Vagina (tissue), 2 donors: ENCODE results near the gene NALCN. TPM values are rescaled to one million over a fixed set of nuclear protein-coding genes. Genes with fewer than 3 reads are reported as not detected.

Experiments used
- DNase-seq, 2 donors: peaks; one replicate each; pipeline ENCODE4 v3.0.0-alpha.2; 2017; ENCODE audit errors: extremely low spot score in 2 of 2
- H3K27ac ChIP-seq: fragments of 200-600 bp; sonication (generic); one replicate; pipeline ENCODE4 v1.5.1; 2019
- H3K27me3 ChIP-seq: fragments of 200-600 bp; sonication (generic); one replicate; pipeline ENCODE4 v1.5.1; 2019
- H3K36me3 ChIP-seq, 2 donors: fragments of 200-600 bp; sonication (generic); one replicate each; pipeline ENCODE4 v1.5.1; 2017 to 2019
- H3K4me1 ChIP-seq: fragments of 200-600 bp; sonication (generic); one replicate; pipeline ENCODE4 v1.5.1; 2019
- H3K4me3 ChIP-seq, 2 donors: fragments of 200-600 bp; sonication (generic); 1 replicate in 1 of 2; 2 replicates in 1 of 2; pipeline ENCODE4 v1.5.1; 2016 to 2019
- H3K9me3 ChIP-seq: fragments of 200-600 bp; sonication (generic); one replicate; pipeline ENCODE4 v1.5.1; 2019
- CTCF ChIP-seq, 3 experiments: fragments of 450-650 bp in 2 of 3; fragments of 200-600 bp in 1 of 3; sonication (generic) in 1 of 3; IDR thresholded peaks; one replicate each; pipeline ENCODE4 v1.5.1; 2017 to 2019; ENCODE audit warnings: antibody characterized with exemption in 3 of 3, mild to moderate bottlenecking in 2 of 3, moderate library complexity in 2 of 3
- POLR2A ChIP-seq, 2 donors: fragments of 450-650 bp; IDR thresholded peaks; one replicate each; pipeline ENCODE4 v1.6.1; 2017; ENCODE audit warnings: antibody characterized with exemption in 2 of 2, mild to moderate bottlenecking in 2 of 2, moderate library complexity in 2 of 2
- POLR2AphosphoS5 ChIP-seq, 2 donors: sonication (generic); formaldehyde crosslinking; IDR thresholded peaks; one replicate each; pipeline ENCODE4 v1.9.0; 2017; ENCODE audit warnings: antibody characterized with exemption in 2 of 2, mild to moderate bottlenecking in 2 of 2, low read depth in 1 of 2; ENCODE audit not compliant: insufficient read depth in 1 of 2
- intact Hi-C: fragments of 100-400 bp; cut with DNase I; formaldehyde crosslinking; loops from one replicate; pipeline ENCODE4 v1.15.1; 2023
- total RNA-seq: library from RNA; depleted of rRNA; stranded (reverse); fragments of >200 nt; gene quantifications from one replicate; pipeline ENCODE4 v1.2.3, GENCODE V29; 2016

Gene NALCN
- total RNA-seq, 1 donor from 2014 or later, result 1.7 TPM

DNA sequence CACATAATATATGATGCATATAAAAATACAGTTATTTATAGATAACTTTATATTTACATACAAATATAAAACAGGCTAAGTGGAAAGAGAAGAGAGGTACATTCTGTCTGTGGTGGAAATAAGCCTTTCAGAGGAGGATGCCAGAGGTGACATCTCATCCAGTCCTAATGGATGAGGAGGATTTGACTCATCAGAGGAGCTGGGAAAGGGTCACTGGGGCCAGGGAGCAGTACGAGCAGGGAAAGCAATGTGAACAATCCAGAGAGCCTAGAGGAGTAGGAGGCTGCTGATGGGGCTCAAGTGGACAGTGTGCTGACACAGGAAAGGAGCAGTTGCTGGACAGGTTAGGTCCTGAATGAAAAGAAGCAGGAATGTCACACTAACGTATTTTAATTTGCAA, 18.6 kb downstream of the NALCN start:
- H3K27ac ChIP-seq, result no peak overlapping the region
- no peaks in the 10 kb centered on the region for H3K4me1 ChIP-seq
- no peaks in the 10 kb centered on the region for H3K9me3 ChIP-seq
- H3K36me3 ChIP-seq, result no peaks in the 10 kb centered on the region
- intact Hi-C loops, result no loop called here
- DNase-seq, result no peak
- no peak overlapping the region for H3K4me3 ChIP-seq
- no peaks in the 10 kb centered on the region for H3K27me3 ChIP-seq
- no peak for TF ChIP-seq POLR2A (IDR thresholded peaks at IDR 0.05)
- no peak for TF ChIP-seq POLR2AphosphoS5 (IDR thresholded peaks at IDR 0.05; ENCODE audit: insufficient read depth in 1 of 2, low read depth in 1 of 2)
- no peak for TF ChIP-seq CTCF (IDR thresholded peaks at IDR 0.05)

DNA sequence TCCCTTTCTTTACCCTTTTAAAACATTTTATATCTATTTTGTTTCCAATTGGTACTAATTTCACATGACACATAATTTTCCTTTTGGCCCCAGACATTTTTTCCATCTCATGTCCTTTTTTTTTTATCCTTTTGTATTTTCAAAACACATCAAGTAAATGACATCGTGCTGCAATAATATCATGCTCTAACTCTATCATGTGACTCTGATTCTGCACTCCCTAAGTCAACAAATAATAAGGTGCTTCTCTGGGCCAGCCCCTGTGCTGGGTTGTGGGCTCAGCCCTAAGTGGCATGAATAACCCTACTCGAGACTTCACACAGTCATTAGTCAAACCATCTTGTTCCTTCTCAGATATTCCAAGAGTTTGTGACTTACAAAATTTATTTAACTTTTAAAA, 21.7 kb downstream of the NALCN start:
- no peak overlapping the region for H3K27ac ChIP-seq
- no peaks in the 10 kb centered on the region for H3K9me3 ChIP-seq
- H3K27me3 ChIP-seq, result no peaks in the 10 kb centered on the region
- DNase-seq, result no peak
- intact Hi-C loops, result no loop called here
- TF ChIP-seq CTCF (IDR thresholded peaks at IDR 0.05), result no peak
- TF ChIP-seq POLR2AphosphoS5 (IDR thresholded peaks at IDR 0.05; ENCODE audit: insufficient read depth in 1 of 2, low read depth in 1 of 2), result no peak
- TF ChIP-seq POLR2A (IDR thresholded peaks at IDR 0.05), result no peak
- no peaks in the 10 kb centered on the region for H3K36me3 ChIP-seq
- H3K4me3 ChIP-seq, result no peak overlapping the region
- no peaks in the 10 kb centered on the region for H3K4me1 ChIP-seq

GRCh38 chr13:101393140-101393539, 23.2 kb downstream of the NALCN start:
- H3K4me1 ChIP-seq, result no peaks in the 10 kb centered on the region
- DNase-seq, result no peak
- intact Hi-C loops, result no loop called here
- no peaks in the 10 kb centered on the region for H3K27me3 ChIP-seq
- no peak for TF ChIP-seq POLR2A (IDR thresholded peaks at IDR 0.05)
- TF ChIP-seq POLR2AphosphoS5 (IDR thresholded peaks at IDR 0.05; ENCODE audit: insufficient read depth in 1 of 2, low read depth in 1 of 2), result no peak
- TF ChIP-seq CTCF (IDR thresholded peaks at IDR 0.05), result no peak
- no peaks in the 10 kb centered on the region for H3K9me3 ChIP-seq
- H3K36me3 ChIP-seq, result no peaks in the 10 kb centered on the region
- no peak overlapping the region for H3K4me3 ChIP-seq
- no peak overlapping the region for H3K27ac ChIP-seq

- intact Hi-C loops, result no loop called here
- Histone ChIP-seq H3K27ac (no peak overlapping the region), H3K27me3 (no peaks in the 10 kb centered on the region), H3K4me3 (no peak overlapping the region), H3K4me1 (no peaks in the 10 kb centered on the region), H3K9me3 (no peaks in the 10 kb centered on the region), H3K36me3 (no peaks in the 10 kb centered on the region)
- no peak for TF ChIP-seq POLR2AphosphoS5 (IDR thresholded peaks at IDR 0.05; ENCODE audit: insufficient read depth in 1 of 2, low read depth in 1 of 2)
- TF ChIP-seq POLR2A (IDR thresholded peaks at IDR 0.05), result no peak
- TF ChIP-seq CTCF (IDR thresholded peaks at IDR 0.05), result no peak
- DNase-seq, result no peak
Measured at GRCh38 chr13:101390461-101390860, 25.8 kb downstream of the NALCN start.

DNA sequence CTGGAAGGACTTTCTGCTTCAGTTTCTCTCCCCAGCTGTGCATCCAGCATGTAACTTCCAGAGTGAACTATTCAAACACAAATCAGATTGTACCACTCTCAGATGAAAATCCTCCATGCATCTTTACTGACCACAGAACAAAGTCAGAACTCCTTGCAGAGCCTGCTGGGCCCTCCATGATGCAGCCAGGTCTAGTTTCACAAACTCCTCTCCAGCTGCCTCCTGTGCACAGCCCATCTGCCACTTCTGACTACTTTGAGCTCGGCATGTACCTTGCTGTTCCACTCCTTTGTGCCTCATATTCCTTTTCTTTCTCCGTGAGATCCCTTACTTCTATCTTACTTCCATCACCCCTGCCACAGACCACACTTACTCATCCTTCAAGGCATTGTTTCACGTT, 31.4 kb downstream of the NALCN start:
- intact Hi-C loops, result no loop called here

More for the DNA sequence above, 31.4 kb downstream of the NALCN start:
- DNase-seq, result no peak
- Histone ChIP-seq H3K4me1 (no peaks in the 10 kb centered on the region), H3K9me3 (no peaks in the 10 kb centered on the region), H3K27ac (no peak overlapping the region), H3K36me3 (no peaks in the 10 kb centered on the region), H3K27me3 (no peaks in the 10 kb centered on the region), H3K4me3 (no peak overlapping the region)
- TF ChIP-seq CTCF (IDR thresholded peaks at IDR 0.05), result no peak
- TF ChIP-seq POLR2A (IDR thresholded peaks at IDR 0.05), result no peak
- no peak for TF ChIP-seq POLR2AphosphoS5 (IDR thresholded peaks at IDR 0.05; ENCODE audit: insufficient read depth in 1 of 2, low read depth in 1 of 2)
